DOHH2 (cell line): ENCODE results near the gene MAGI1.

ENCODE experiments used
- EZH2phosphoT487 ChIP-seq: fragments of 200-600 bp; sonication (generic); IDR thresholded peaks from 2 replicates; pipeline ENCODE4 v1.6.1; 2017; ENCODE audit warnings: borderline replicate concordance, mild to moderate bottlenecking, antibody characterized with exemption, low read length, moderate library complexity, mixed read lengths
- TF ChIP-seq, protein P1 (sequence below): fragments of 200-600 bp; sonication (generic); IDR thresholded peaks from one replicate; pipeline ENCODE4 v1.5.1; 2014; ENCODE audit warnings: antibody characterized with exemption, mild to moderate bottlenecking, low read depth, low read length; ENCODE audit not compliant: poor library complexity, severe bottlenecking

DNA sequence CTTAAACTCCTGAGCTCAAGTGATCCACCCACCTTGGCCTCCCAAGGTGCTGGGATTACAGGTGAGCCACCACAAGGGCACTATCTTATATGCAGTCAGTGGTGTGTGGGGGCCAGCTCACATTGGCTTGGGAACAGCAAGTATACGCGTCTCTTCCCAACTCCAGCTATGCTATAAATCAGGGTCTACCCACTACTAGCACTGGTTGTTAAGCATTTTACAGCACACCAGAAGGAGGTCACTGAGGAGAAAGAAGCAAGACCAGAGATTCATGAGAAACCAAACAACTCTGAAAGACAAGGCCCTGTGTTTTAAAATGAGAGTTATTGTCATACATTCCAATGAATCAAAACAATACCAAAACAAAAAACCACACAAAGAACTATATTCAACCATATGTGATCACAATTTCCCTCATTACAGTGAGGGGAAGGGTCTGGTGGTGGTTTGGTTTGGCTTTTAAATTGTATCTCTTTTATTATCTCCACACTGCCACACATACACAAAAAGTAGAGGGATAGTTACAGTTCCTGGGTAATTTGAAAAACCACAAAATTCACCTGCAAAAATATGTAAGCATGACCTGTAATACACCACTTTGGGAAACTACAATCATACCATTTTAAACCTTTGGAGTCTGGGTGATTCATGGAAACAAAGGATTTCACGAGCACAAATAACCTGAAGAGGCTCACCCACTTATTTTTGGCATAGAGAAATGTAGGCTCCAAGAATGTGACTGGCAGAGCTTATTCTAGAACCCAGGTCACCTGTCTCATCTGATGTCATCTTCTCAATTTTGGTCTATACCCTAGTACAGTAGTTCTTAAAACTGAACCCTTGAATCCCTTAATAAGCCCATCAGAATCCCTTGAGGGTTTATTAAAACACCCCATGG, 5.2 kb downstream of the MAGI1 start:
- TF ChIP-seq, protein P1, sequence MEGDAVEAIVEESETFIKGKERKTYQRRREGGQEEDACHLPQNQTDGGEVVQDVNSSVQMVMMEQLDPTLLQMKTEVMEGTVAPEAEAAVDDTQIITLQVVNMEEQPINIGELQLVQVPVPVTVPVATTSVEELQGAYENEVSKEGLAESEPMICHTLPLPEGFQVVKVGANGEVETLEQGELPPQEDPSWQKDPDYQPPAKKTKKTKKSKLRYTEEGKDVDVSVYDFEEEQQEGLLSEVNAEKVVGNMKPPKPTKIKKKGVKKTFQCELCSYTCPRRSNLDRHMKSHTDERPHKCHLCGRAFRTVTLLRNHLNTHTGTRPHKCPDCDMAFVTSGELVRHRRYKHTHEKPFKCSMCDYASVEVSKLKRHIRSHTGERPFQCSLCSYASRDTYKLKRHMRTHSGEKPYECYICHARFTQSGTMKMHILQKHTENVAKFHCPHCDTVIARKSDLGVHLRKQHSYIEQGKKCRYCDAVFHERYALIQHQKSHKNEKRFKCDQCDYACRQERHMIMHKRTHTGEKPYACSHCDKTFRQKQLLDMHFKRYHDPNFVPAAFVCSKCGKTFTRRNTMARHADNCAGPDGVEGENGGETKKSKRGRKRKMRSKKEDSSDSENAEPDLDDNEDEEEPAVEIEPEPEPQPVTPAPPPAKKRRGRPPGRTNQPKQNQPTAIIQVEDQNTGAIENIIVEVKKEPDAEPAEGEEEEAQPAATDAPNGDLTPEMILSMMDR, result no peak
- TF ChIP-seq EZH2phosphoT487, result no peak
